GM21447 (cell line): ENCODE measurements around the gene MBD3L4.
"Not testable (repeated sequence)": the region's sequence is repeated elsewhere in the genome, so short reads cannot be mapped to it uniquely, and the experiment has no call there.

ENCODE experiments used
- ATAC-seq: cut with Tn5 transposase; IDR thresholded peaks from one replicate; pipeline ENCODE4 v1.9.1; 2021; ENCODE audit not compliant: unreplicated experiment

Gene MBD3L4

GRCh38 chr19:7040079-7040478 is at the start of gene MBD3L4:
TSS of gene MBD3L4 (minus strand) at chr19:7040179. CDS start at chr19:7040144, 35 bp downstream.
- not testable (repeated sequence) for ATAC-seq

- no peak for ATAC-seq
Measured at GRCh38 chr19:7088999-7089398, 49.0 kb upstream of the MBD3L4 start.

- no peak for ATAC-seq
Measured at GRCh38 chr19:7083076-7083956, 43.3 kb upstream of the MBD3L4 start.

- ATAC-seq = no peak
Measured at GRCh38 chr19:7078008-7078407, 38.0 kb upstream of the MBD3L4 start.

GRCh38 chr19:7076151-7076550 is 36.2 kb upstream of the MBD3L4 start:
- ATAC-seq = no peak

- no peak for ATAC-seq
Measured at GRCh38 chr19:7074705-7075282, 34.8 kb upstream of the MBD3L4 start.

GRCh38 chr19:7072541-7072940 is 32.6 kb upstream of the MBD3L4 start:
- no peak for ATAC-seq

- ATAC-seq = peak; percentile 10
Measured at GRCh38 chr19:7069904-7070226, 29.9 kb upstream of the MBD3L4 start.

GRCh38 chr19:7069042-7069903 is 29.3 kb upstream of the MBD3L4 start, which contains the start of gene ZNF557:
TSS of gene ZNF557 (plus strand) at chr19:7069703. CDS start at chr19:7075075, 5,372 bp downstream.
- peak; percentile 92 for ATAC-seq

GRCh38 chr19:7068599-7068998 is 28.6 kb upstream of the MBD3L4 start:
- no peak for ATAC-seq

- ATAC-seq = no peak
Measured at GRCh38 chr19:7067716-7068115, 27.7 kb upstream of the MBD3L4 start.

GRCh38 chr19:7067122-7067521 is 27.1 kb upstream of the MBD3L4 start:
- ATAC-seq = not testable (repeated sequence)

- no peak for ATAC-seq
Measured at GRCh38 chr19:7063764-7064418, 23.9 kb upstream of the MBD3L4 start.

- no peak for ATAC-seq
Measured at GRCh38 chr19:7063339-7063738, 23.4 kb upstream of the MBD3L4 start.

- not testable (repeated sequence) for ATAC-seq
Measured at GRCh38 chr19:7059977-7060376, 20.0 kb upstream of the MBD3L4 start.

GRCh38 chr19:7058576-7058975 is 18.6 kb upstream of the MBD3L4 start, which contains the start of gene MBD3L3:
TSS of gene MBD3L3 (minus strand) at chr19:7058676. CDS start at chr19:7058605, 71 bp downstream.
- ATAC-seq = not testable (repeated sequence)

- not testable (repeated sequence) for ATAC-seq
Measured at GRCh38 chr19:7056371-7056770, 16.4 kb upstream of the MBD3L4 start.

GRCh38 chr19:7055679-7056078 is 15.7 kb upstream of the MBD3L4 start:
- not testable (repeated sequence) for ATAC-seq

- not testable (repeated sequence) for ATAC-seq
Measured at GRCh38 chr19:7054635-7055368, 14.8 kb upstream of the MBD3L4 start.

GRCh38 chr19:7052896-7053295 is 12.9 kb upstream of the MBD3L4 start:
- ATAC-seq = not testable (repeated sequence)
